ENCODE results near the gene DPYSL5. TPM values are rescaled to one million over a fixed set of nuclear protein-coding genes. Genes with fewer than 3 reads are reported as not detected.

The DPYSL5 gene
- total and polyA plus RNA-seq, 2 of the 13 experiments (the other 11 are each of a cell fraction or from before 2014, with no cell fraction given): 0.15 TPM; not detected in 1

- TF ChIP-seq, protein P1, sequence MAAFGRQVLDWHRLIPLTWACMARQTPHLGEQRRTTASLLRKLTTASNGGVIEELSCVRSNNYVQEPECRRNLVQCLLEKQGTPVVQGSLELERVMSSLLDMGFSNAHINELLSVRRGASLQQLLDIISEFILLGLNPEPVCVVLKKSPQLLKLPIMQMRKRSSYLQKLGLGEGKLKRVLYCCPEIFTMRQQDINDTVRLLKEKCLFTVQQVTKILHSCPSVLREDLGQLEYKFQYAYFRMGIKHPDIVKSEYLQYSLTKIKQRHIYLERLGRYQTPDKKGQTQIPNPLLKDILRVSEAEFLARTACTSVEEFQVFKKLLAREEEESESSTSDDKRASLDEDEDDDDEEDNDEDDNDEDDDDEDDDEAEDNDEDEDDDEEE (CRISPR knock-in tag; IDR thresholded peaks at IDR 0.05): peak; percentile 5; the same call in 1 of the 2 replicates
- TF ChIP-seq ZC3H13 (CRISPR knock-in tag; IDR thresholded peaks at IDR 0.05) (no peak), ZFP82 (CRISPR knock-in tag; IDR thresholded peaks at IDR 0.05; ENCODE audit: borderline replicate concordance) (no peak), ATF7-NPFF (CRISPR knock-in tag; IDR thresholded peaks at IDR 0.05; ENCODE audit: low read depth) (peak; percentile 40; the same call in 1 of the 2 replicates), NPAS2 (CRISPR knock-in tag; IDR thresholded peaks at IDR 0.05; ENCODE audit: borderline replicate concordance) (no peak), YEATS2 (CRISPR knock-in tag; IDR thresholded peaks at IDR 0.05; ENCODE audit: borderline replicate concordance) (no peak), MXD4 (CRISPR knock-in tag; IDR thresholded peaks at IDR 0.05) (no peak), ZNF607 (CRISPR knock-in tag; IDR thresholded peaks at IDR 0.05; ENCODE audit: borderline replicate concordance) (no peak), ZNF253 (CRISPR knock-in tag; IDR thresholded peaks at IDR 0.05; ENCODE audit: borderline replicate concordance) (no peak), KLF16 (CRISPR knock-in tag; IDR thresholded peaks at IDR 0.05) (0 out of 4 replicates have a peak, but pooled peaks of 1 of the 2 experiments have one; percentile 47), ZNF672 (CRISPR knock-in tag; IDR thresholded peaks at IDR 0.05) (no peak), RXRB (CRISPR knock-in tag; IDR thresholded peaks at IDR 0.05; ENCODE audit: borderline replicate concordance) (0 out of 2 replicates have a peak, but pooled peaks have one; percentile 73), ZNF749 (CRISPR knock-in tag; IDR thresholded peaks at IDR 0.05; ENCODE audit: borderline replicate concordance) (no peak), TAF1 (CRISPR knock-in tag; IDR thresholded peaks at IDR 0.05) (peak; percentile 69), TOPORS (CRISPR knock-in tag; IDR thresholded peaks at IDR 0.05) (no peak), ZNF878 (CRISPR knock-in tag; IDR thresholded peaks at IDR 0.05) (peak; percentile 76; the same call in 1 of the 2 replicates), ZNF263 (CRISPR knock-in tag; IDR thresholded peaks at IDR 0.05) (no peak), ZNF782 (CRISPR knock-in tag; IDR thresholded peaks at IDR 0.05; ENCODE audit: borderline replicate concordance) (no peak; the same call in 1 of the 2 replicates), KDM4B (CRISPR knock-in tag; IDR thresholded peaks at IDR 0.05) (peak; percentile 66), TSC22D2 (CRISPR knock-in tag; IDR thresholded peaks at IDR 0.05; ENCODE audit: borderline replicate concordance) (no peak)
- TF ChIP-seq, protein P2, sequence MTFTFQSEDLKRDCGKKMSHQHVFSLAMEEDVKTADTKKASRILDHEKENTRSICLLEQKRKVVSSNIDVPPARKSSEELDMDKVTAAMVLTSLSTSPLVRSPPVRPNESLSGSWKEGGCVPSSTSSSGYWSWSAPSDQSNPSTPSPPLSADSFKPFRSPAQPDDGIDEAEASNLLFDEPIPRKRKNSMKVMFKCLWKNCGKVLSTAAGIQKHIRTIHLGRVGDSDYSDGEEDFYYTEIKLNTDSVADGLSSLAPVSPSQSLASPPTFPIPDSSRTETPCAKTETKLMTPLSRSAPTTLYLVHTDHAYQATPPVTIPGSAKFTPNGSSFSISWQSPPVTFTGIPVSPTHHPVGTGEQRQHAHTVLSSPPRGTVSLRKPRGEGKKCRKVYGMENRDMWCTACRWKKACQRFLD (CRISPR knock-in tag; IDR thresholded peaks at IDR 0.05; ENCODE audit: borderline replicate concordance): no peak
- TF ChIP-seq, protein P3, sequence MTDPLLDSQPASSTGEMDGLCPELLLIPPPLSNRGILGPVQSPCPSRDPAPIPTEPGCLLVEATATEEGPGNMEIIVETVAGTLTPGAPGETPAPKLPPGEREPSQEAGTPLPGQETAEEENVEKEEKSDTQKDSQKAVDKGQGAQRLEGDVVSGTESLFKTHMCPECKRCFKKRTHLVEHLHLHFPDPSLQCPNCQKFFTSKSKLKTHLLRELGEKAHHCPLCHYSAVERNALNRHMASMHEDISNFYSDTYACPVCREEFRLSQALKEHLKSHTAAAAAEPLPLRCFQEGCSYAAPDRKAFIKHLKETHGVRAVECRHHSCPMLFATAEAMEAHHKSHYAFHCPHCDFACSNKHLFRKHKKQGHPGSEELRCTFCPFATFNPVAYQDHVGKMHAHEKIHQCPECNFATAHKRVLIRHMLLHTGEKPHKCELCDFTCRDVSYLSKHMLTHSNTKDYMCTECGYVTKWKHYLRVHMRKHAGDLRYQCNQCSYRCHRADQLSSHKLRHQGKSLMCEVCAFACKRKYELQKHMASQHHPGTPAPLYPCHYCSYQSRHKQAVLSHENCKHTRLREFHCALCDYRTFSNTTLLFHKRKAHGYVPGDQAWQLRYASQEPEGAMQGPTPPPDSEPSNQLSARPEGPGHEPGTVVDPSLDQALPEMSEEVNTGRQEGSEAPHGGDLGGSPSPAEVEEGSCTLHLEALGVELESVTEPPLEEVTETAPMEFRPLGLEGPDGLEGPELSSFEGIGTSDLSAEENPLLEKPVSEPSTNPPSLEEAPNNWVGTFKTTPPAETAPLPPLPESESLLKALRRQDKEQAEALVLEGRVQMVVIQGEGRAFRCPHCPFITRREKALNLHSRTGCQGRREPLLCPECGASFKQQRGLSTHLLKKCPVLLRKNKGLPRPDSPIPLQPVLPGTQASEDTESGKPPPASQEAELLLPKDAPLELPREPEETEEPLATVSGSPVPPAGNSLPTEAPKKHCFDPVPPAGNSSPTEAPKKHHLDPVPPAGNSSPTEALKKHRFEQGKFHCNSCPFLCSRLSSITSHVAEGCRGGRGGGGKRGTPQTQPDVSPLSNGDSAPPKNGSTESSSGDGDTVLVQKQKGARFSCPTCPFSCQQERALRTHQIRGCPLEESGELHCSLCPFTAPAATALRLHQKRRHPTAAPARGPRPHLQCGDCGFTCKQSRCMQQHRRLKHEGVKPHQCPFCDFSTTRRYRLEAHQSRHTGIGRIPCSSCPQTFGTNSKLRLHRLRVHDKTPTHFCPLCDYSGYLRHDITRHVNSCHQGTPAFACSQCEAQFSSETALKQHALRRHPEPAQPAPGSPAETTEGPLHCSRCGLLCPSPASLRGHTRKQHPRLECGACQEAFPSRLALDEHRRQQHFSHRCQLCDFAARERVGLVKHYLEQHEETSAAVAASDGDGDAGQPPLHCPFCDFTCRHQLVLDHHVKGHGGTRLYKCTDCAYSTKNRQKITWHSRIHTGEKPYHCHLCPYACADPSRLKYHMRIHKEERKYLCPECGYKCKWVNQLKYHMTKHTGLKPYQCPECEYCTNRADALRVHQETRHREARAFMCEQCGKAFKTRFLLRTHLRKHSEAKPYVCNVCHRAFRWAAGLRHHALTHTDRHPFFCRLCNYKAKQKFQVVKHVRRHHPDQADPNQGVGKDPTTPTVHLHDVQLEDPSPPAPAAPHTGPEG (CRISPR knock-in tag; IDR thresholded peaks at IDR 0.05): no peak
Measured at GRCh38 chr2:26925100-26925791, 77.3 kb downstream of the DPYSL5 start (continued).

Measured in HepG2 (cell line).